K562 (cell line): ENCODE measurements around the gene NSUN3.

Experiments
- BHLHE40 ChIP-seq: IDR thresholded peaks from 2 replicates; pipeline ENCODE4 v1.6.1; 2011; ENCODE audit warnings: low read length, improper control_type of control experiment
- ILF3 ChIP-seq: fragments of 450-650 bp; IDR thresholded peaks from 2 replicates; pipeline ENCODE4 v1.6.1; 2018; ENCODE audit warnings: antibody characterized with exemption, mild to moderate bottlenecking, moderate library complexity, borderline replicate concordance
- NR3C1 ChIP-seq: sonication (generic); formaldehyde crosslinking; IDR thresholded peaks from 2 replicates; pipeline ENCODE4 v1.8.1; 2022; ENCODE audit warnings: missing genetic modification reagents
- PKNOX1 ChIP-seq: fragments of 450-650 bp; IDR thresholded peaks from 2 replicates; pipeline ENCODE4 v1.6.1; 2016
- POLR2AphosphoS5 ChIP-seq: IDR thresholded peaks from 2 replicates; pipeline ENCODE4 v1.6.1; 2011; ENCODE audit warnings: mild to moderate bottlenecking, low read depth, low read length, moderate library complexity; ENCODE audit not compliant: control insufficient read depth, insufficient read depth
- REST ChIP-seq, 2 experiments: fragments of 450-650 bp; formaldehyde crosslinking in 1 of 2; IDR thresholded peaks; 2 replicates each; pipeline versions ENCODE4 v1.4.0 to v1.6.1; 2014 to 2020; ENCODE audit warnings: mild to moderate bottlenecking in 2 of 2, borderline replicate concordance in 1 of 2, low read depth in 1 of 2

- TF ChIP-seq PKNOX1 = no peak
- TF ChIP-seq NR3C1 = no peak
- no peak for TF ChIP-seq ILF3
- TF ChIP-seq POLR2AphosphoS5 = no peak
- TF ChIP-seq BHLHE40 = no peak
- no peak for TF ChIP-seq REST (IDR thresholded peaks at IDR 0.05; ENCODE audit: borderline replicate concordance)
- TF ChIP-seq REST (CRISPR knock-in tag; IDR thresholded peaks at IDR 0.05; ENCODE audit: low read depth) = no peak
Measured at GRCh38 chr3:94065819-94066480, 3.1 kb downstream of the NSUN3 start.
